Neural crest cell (in vitro differentiated cells): ENCODE data around the gene HOXA2. TPM values are rescaled to one million over a fixed set of nuclear protein-coding genes. Genes with fewer than 3 reads are reported as not detected.
A peak's percentile ranks its signal among the peaks of the same experiment; 100 is the strongest.

Experiments
- DNase-seq: peaks from one replicate; pipeline ENCODE4 v3.0.0; 2021; ENCODE audit warnings: low read depth, mixed read lengths, low spot score
- H3K27ac Mint-ChIP-seq: one replicate; pipeline ENCODE4 v1.8.0; 2021; ENCODE audit warnings: mild to moderate bottlenecking, mixed read lengths; ENCODE audit not compliant: unreplicated experiment
- H3K27me3 Mint-ChIP-seq: 2 replicates; pipeline ENCODE4 v1.8.0; 2021; ENCODE audit warnings: low read depth, mild to moderate bottlenecking, mixed read lengths
- H3K36me3 Mint-ChIP-seq: 2 replicates; pipeline ENCODE4 v1.8.0; 2021; ENCODE audit warnings: low read depth, mild to moderate bottlenecking, mixed read lengths
- H3K4me1 Mint-ChIP-seq: 2 replicates; pipeline ENCODE4 v1.8.0; 2021; ENCODE audit warnings: mixed read lengths
- H3K4me3 Mint-ChIP-seq: one replicate; pipeline ENCODE4 v1.8.0; 2021; ENCODE audit warnings: mild to moderate bottlenecking, mixed read lengths
- H3K9me3 Mint-ChIP-seq: 2 replicates; pipeline ENCODE4 v1.8.0; 2021; ENCODE audit warnings: mixed read lengths
- CTCF ChIP-seq: fragments of 200-600 bp; sonication (generic); conservative IDR thresholded peaks from 2 replicates; pipeline ENCODE4 v1.5.0; 2021; ENCODE audit warnings: antibody characterized with exemption, mild to moderate bottlenecking
- total RNA-seq: library from RNA; stranded (reverse); gene quantifications from 2 replicates; pipeline ENCODE4 v1.2.1, GENCODE V29; 2021

HOXA2 gene
- total RNA-seq, 1 donor from 2014 or later, result 41.6 TPM

DNA sequence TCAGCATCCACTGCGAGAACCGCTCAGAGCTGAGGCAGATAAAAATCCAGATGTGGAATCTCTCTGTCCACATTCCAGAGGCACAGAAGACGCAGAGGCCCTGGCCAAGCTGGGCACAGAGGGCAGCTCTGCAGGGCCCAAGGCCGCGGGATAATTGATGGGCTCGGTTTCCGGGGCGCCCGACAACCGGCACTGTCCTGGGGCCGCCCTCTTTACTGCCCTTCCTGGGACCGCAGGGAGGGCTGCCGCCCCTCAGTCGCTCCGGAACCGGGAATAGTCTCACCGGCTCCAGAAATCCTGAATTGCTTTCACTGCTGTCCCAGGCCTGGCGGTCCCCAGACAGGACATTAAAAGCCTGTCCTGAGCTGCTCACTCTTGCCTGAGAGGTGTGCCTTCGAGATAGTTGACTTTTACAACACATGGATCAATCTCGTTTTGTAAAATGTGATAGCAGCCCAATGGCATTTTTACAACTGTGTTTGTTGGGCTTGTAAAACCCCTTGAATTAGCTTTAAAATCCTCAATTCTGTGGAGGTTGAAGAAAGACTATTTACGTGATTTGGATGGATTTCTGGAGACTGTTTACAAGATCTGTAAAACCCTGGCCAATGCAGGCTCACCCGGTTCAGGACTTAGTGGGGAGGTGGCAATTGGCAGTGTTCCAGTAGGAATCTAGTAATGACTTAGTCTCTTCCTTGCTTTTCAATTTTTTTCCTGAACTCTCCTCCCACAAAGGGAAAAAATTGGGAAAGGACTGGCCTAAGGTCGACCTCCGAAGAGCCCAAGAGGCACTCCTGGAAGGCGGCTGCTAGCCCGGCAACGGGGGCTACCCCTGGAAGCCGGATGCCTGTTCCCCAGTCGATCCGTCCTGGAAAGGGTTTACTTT is 46.5 kb upstream of the HOXA2 start:
- H3K27ac Mint-ChIP-seq, result no peak overlapping the region
- H3K4me1 Mint-ChIP-seq, result peaks cover 27% of the 10 kb centered on the region
- H3K9me3 Mint-ChIP-seq, result peaks cover 4% of the 10 kb centered on the region
- H3K36me3 Mint-ChIP-seq, result peaks cover 5% of the 10 kb centered on the region
- no peak for TF ChIP-seq CTCF
- peaks cover 100% of the 10 kb centered on the region for H3K27me3 Mint-ChIP-seq
- DNase-seq, result no peak
- peak overlapping the region; percentile 85 for H3K4me3 Mint-ChIP-seq

- Mint-ChIP-seq H3K27me3 (peaks cover 100% of the 10 kb centered on the region), H3K27ac (peak overlapping the region; percentile 81), H3K4me1 (peaks cover 31% of the 10 kb centered on the region), H3K4me3 (peak overlapping the region; percentile 84), H3K9me3 (peaks cover 4% of the 10 kb centered on the region), H3K36me3 (peaks cover 5% of the 10 kb centered on the region)
- DNase-seq, result no peak
- TF ChIP-seq CTCF, result no peak
Measured at GRCh38 chr7:27148031-27148755, 45.7 kb upstream of the HOXA2 start.

- Mint-ChIP-seq H3K4me1 (peaks cover 36% of the 10 kb centered on the region), H3K27me3 (peaks cover 100% of the 10 kb centered on the region), H3K36me3 (peaks cover 5% of the 10 kb centered on the region), H3K27ac (peak within 1 kb of the TSS; percentile 86), H3K9me3 (peaks cover 4% of the 10 kb centered on the region), H3K4me3 (peak within 1 kb of the TSS; percentile 84)
- no peak for TF ChIP-seq CTCF
- no peak for DNase-seq
Measured at GRCh38 chr7:27147199-27148030, 44.9 kb upstream of the HOXA2 start, which contains the start of gene HOXA6. Gene HOXA6, minus strand, starts transcription at chr7:27147774. Its CDS starts 25 bp downstream, at chr7:27147749.

- peaks cover 100% of the 10 kb centered on the region for H3K27me3 Mint-ChIP-seq
- TF ChIP-seq CTCF, result no peak
- H3K27ac Mint-ChIP-seq, result no peak overlapping the region
- DNase-seq, result no peak
- H3K4me1 Mint-ChIP-seq, result peaks cover 39% of the 10 kb centered on the region
- H3K36me3 Mint-ChIP-seq, result peaks cover 5% of the 10 kb centered on the region
- H3K9me3 Mint-ChIP-seq, result peaks cover 4% of the 10 kb centered on the region
- peak overlapping the region; percentile 83 for H3K4me3 Mint-ChIP-seq
Measured at GRCh38 chr7:27146491-27147198, 44.2 kb upstream of the HOXA2 start.
